Adrenal gland (tissue), 5 donors: ENCODE data around the gene RNF217.
"Not testable (repeated sequence)": the region's sequence is repeated elsewhere in the genome, so short reads cannot be mapped to it uniquely, and the experiment has no call there.

Source experiments
- POLR2A ChIP-seq, 2 donors: fragments of 450-650 bp; IDR thresholded peaks; one replicate each; pipeline ENCODE4 v1.6.1; 2017; ENCODE audit warnings: antibody characterized with exemption in 2 of 2, mild to moderate bottlenecking in 2 of 2, moderate library complexity in 1 of 2
- TF ChIP-seq, protein P1 (sequence below), 6 experiments: fragments of 450-650 bp in 4 of 6; fragments of 200-600 bp in 2 of 6; sonication (generic) in 1 of 6; IDR thresholded peaks; 1 replicate in 5 of 6; 2 replicates in 1 of 6; pipeline versions ENCODE4 v1.5.1 to v1.8.0; 2016 to 2021; ENCODE audit warnings: antibody characterized with exemption in 6 of 6, mild to moderate bottlenecking in 2 of 6, moderate library complexity in 1 of 6
- donor health status: DM: no; HTN: no; CAD: no.

DNA sequence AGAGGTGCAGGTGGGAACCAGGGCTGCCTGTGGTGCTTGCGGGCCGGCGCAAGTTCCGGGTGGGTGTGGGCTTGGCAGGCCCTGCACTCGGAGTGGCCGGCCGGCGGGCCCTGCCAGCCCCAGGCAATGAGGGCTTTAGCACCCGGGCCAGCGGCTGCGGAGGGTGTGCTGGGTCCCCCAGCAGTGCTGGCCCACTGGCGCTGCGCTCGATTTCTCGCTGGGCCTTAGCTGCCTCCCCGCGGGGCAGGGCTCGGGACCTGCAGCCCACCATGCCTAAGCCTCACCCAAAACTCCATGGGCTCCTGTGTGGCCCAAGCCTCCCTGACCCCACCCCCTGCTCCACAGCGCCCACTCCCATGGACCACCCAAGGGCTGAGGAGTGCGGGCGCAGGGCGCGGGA, 163.6 kb downstream of the RNF217 start:
- TF ChIP-seq, protein P1, sequence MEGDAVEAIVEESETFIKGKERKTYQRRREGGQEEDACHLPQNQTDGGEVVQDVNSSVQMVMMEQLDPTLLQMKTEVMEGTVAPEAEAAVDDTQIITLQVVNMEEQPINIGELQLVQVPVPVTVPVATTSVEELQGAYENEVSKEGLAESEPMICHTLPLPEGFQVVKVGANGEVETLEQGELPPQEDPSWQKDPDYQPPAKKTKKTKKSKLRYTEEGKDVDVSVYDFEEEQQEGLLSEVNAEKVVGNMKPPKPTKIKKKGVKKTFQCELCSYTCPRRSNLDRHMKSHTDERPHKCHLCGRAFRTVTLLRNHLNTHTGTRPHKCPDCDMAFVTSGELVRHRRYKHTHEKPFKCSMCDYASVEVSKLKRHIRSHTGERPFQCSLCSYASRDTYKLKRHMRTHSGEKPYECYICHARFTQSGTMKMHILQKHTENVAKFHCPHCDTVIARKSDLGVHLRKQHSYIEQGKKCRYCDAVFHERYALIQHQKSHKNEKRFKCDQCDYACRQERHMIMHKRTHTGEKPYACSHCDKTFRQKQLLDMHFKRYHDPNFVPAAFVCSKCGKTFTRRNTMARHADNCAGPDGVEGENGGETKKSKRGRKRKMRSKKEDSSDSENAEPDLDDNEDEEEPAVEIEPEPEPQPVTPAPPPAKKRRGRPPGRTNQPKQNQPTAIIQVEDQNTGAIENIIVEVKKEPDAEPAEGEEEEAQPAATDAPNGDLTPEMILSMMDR (IDR thresholded peaks at IDR 0.05) = not testable (repeated sequence)
- not testable (repeated sequence) for TF ChIP-seq POLR2A (IDR thresholded peaks at IDR 0.05)
